Skin epidermis (tissue), 12 donors: ENCODE data around the gene ANKRD7.

Experiments
- H3K27ac ChIP-seq, 21 experiments: fragments of 200-600 bp; sonication (generic) in 11 of 21; one replicate each; pipeline ENCODE4 v1.5.0; 2020; ENCODE audit warnings: mild to moderate bottlenecking in 3 of 21, inconsistent platforms in 2 of 21, moderate library complexity in 2 of 21
- H3K4me3 ChIP-seq, 7 experiments: fragments of 200-600 bp; sonication (generic) in 2 of 7; one replicate each; pipeline ENCODE4 v1.5.0; 2020; ENCODE audit warnings: inconsistent platforms in 2 of 7, mild to moderate bottlenecking in 2 of 7, moderate library complexity in 1 of 7

The ANKRD7 gene, protein sequence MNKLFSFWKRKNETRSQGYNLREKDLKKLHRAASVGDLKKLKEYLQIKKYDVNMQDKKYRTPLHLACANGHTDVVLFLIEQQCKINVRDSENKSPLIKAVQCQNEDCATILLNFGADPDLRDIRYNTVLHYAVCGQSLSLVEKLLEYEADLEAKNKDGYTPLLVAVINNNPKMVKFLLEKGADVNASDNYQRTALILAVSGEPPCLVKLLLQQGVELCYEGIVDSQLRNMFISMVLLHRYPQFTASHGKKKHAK

DNA sequence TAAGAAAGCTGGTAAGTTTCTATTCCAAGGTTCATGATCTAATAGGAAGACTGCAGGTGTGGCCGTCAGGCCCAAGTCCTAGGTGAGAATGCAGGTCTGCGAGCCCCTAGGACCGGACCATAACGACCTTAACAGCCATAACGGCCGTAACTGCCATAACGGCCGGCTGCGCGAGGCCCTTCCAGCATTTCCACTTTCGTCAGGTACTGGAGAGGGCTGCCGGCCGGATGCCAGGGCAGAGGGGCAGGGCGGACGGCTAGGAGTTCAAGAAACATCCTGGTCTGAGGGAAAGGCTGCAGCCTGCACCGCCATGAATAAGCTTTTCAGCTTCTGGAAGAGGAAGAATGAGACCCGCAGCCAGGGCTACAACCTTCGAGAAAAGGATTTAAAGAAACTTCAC is at the start of gene ANKRD7:
Gene ANKRD7, plus strand, starts transcription at position 184 of the 400 bp plus-strand sequence. Its CDS starts 127 bp downstream, at position 311.
- no peak within 1 kb of the TSS for H3K4me3 ChIP-seq
- no peak within 1 kb of the TSS for H3K27ac ChIP-seq

DNA sequence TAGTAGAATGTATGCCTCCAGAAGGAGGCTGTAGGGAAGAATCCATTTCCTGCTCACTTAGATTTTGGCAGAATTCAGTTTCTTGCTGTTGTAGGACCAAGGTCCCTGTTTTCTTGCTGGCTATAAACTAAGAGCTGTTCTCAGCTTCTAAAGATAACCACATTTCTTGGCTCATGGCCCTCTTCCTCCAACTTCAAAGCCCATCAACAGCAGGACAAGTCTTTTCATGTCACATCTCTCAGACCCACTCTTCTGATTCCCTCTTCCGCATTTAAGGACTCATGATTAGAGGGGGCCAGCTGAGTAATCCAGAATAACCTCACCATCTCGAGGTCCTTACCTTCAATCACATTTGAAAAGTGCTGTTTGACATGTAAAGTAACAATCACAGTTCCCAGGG is 48.8 kb upstream of the ANKRD7 start:
- no peak overlapping the region for H3K4me3 ChIP-seq

DNA sequence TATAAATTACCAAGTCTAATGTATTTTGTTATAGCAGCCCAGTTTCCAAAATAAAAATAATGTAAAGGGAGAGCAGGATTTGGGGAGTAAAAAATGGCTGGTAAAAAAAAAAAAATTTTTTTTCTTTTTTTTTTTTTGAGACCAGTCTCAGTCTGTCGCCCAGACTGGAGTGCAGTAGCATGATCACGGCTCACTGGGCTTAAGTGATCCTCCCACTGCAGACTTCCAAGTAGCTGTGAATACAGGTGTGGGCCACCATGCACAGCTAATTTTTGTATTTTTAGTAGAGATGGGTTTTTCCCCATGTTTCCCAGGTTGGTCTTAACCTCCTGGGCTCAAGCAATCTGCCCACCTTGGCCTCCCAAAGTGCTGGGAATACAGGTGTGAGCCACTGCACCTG is 45.3 kb upstream of the ANKRD7 start:
- H3K4me3 ChIP-seq, result no peak overlapping the region
- no peak overlapping the region for H3K27ac ChIP-seq

More for the DNA sequence above, 48.8 kb upstream of the ANKRD7 start:
- H3K27ac ChIP-seq, result no peak overlapping the region

DNA sequence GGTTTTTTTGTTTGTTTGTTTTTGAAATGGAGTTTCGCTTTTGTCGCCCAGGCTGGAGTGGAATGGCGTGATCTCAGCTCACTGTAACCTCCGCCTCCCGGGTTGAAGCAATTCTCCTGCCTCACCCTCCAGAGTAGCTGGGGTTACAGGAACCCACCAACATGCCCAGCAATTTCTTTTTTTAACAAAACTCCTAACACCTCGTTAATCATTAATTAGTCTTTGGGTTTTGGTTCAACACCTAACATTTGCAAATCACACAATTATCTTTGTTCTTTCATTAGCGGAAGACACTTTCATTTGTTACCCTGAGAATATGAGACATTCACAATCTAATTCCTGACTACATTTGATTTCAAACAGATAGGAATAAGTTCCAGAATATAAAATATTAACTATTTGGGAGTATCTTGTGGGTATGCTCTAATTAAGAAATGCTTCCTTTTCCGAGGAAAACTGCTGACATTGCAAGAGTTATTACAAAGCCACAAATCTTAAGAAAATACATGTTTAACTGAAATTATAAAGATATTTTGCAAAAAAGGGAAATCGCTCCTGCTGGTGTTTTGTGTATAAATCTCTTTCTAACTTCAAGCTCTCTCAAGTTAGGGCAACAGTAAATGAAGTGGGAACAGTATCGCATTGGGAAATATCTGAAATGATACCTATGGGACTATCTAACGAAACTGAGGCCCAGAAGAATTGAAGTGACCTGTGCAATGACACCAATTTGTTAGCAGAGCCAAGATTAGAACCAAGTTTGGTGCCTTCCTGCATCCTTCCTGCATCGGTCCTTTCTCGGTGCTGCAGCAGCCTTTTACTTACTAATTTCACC is 41.7 kb upstream of the ANKRD7 start:
- peak overlapping the region in 19 of 21 experiments; percentile 74 to 97 (median 95) for H3K27ac ChIP-seq
- H3K4me3 ChIP-seq, result peak overlapping the region; percentile 76 to 92 (median 80)

DNA sequence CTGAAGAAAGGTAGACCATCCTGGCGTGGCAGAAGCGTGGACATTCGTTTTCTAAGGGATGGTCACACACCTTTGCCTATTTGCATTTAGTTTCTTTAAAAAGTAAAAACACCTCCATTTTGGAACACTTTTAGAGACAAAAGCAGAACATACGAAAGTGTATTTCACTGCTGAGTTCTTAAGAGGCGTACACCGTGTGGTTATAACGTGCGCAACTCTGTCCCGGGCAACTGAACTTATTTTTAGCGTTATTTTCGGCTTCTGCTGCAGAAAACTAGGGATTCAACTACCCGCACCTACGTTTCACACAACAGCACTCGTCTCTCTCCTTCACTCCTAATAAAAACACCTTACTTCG is 41.1 kb upstream of the ANKRD7 start:
- H3K27ac ChIP-seq, result peak overlapping the region in 20 of 21 experiments; percentile 74 to 97 (median 95)
- H3K4me3 ChIP-seq, result peak overlapping the region; percentile 76 to 92 (median 80)

DNA sequence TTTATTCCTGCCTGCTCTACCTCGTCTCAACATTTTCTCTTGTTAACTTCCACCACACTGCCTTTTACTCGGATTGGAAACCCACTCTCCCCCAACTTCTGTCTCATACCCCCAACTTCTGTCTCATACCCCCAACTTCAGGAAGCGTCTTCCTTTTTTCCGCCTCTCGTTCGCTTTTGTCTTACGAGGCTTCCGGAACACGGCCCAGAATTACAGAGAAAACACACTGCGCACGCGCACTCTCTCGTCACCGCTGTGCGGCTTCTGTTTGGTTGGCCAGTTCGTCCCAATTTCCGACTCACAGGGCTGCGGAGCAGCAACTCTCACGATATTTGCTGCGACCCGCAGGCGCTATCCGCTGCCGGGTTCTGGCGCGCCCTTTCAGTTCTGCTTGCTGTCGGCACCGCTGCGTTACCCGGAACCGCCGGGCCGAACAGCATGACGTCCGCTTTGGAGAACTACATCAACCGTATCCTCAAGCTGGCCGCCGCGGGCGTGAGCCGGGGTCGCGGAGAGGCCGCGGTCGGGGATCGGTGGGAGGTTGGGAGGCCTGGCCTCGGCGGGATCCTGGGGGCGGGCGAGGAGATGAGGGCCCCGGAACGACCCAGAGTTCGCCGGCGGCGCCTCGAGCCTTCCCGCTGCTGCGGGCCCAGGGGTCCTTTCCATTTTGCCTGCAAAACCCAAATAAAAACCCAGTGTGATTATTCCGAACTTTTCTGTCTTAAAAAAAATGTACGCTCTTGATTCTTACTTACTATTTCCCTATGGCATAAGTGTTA is 40.5 kb upstream of the ANKRD7 start, which contains the start of gene LSM8:
Gene LSM8, plus strand, starts transcription at position 379 of the 779 bp plus-strand sequence. Its CDS starts 60 bp downstream, at position 439.
- H3K4me3 ChIP-seq, result peak within 1 kb of the TSS; percentile 76 to 92 (median 80)
- peak within 1 kb of the TSS; percentile 74 to 97 (median 95) for H3K27ac ChIP-seq

DNA sequence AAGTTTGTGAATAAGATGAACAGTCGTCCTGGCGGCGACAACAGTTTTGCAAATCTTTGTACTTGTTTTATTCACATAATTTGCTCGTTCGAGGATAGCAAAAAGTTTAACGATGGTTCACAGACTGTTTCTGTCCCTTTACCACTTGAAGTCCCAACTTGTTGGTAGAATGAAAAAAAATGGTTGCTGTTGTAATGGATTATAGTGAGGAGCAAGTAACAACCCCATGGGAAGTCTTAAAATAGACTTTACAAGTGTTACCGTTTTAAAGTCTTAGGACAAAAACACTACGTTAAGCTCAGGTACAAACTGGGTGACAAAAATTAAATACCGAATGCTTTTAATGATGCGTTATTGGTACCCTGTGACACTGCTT is 40.0 kb upstream of the ANKRD7 start:
- peak overlapping the region; percentile 74 to 97 (median 95) for H3K27ac ChIP-seq
- peak overlapping the region; percentile 76 to 92 (median 80) for H3K4me3 ChIP-seq

DNA sequence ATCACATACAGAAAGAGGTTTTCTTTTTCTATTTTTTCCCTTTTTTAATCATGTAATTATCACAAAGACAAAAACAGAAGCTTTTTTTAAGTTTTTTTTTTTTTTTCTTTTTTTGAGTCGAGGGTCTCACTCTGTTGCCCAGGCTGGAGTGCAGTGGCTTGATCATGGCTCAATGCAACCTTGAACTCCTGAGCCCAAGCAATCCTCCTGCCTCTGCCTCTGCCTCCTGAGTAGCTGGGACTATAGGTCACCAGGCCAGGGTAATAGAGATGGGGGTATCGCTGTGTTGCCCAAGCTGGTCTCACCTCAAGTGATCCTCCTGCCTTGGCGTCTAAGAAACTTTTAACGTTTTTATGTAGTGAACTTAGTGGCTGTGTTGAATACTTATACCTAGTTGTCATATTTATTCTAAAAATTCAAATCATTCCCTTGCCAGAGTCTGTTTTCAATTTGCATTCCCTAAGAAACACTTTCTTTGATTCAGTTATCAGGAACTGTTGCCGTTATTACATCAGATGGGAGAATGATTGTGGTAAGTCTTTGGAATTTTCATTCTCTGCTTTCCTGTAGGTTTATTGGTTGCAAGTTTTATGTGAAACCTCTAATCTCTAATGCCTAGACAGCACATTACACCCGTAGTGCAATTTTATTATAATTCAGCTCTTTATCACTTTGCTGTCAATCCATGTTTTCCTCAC is 39.2 kb upstream of the ANKRD7 start:
- Histone ChIP-seq H3K4me3 (peak overlapping the region in 4 of 7 experiments; percentile 76 to 81 (median 80)), H3K27ac (peak overlapping the region in 4 of 21 experiments; percentile 95 to 97 (median 96))

DNA sequence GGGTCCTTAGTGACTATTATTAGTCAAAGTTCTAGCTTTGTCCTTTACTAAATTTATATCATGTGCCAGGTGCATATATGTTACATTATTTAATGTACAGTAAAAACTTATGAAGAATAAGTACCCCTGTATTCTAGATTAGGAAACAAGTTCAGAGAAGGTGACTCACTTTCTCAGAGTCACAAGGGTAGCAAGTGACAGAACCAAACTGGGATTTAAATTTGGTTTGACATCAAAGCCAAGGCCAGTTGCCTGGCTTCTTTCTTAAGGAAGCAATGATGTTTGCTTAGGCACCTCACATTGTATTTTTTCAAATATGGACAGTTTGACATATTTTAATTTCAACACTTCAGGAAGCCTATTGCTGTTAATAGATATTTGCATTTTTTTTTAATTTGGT is 38.0 kb upstream of the ANKRD7 start:
- Histone ChIP-seq H3K4me3 (no peak overlapping the region), H3K27ac (no peak overlapping the region)

DNA sequence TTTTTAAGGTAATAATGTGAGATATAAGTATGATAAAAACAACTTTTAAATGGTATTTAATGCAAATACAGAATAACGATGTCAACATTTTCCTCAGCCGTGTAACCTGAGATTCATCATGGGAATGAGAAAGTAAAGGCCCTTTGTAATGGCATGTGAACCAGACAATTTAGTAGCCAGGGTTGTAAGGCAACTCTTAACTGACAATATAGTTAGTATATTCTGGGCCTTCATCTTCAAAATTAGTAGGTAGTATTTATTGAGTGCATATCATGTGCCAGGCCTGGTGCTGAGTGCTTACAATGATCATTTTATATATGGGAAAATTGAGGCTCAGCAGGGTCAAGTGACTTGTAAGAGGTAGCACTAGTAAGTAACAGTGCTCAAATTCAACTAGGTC is 29.9 kb upstream of the ANKRD7 start:
- Histone ChIP-seq H3K4me3 (no peak overlapping the region), H3K27ac (no peak overlapping the region)

DNA sequence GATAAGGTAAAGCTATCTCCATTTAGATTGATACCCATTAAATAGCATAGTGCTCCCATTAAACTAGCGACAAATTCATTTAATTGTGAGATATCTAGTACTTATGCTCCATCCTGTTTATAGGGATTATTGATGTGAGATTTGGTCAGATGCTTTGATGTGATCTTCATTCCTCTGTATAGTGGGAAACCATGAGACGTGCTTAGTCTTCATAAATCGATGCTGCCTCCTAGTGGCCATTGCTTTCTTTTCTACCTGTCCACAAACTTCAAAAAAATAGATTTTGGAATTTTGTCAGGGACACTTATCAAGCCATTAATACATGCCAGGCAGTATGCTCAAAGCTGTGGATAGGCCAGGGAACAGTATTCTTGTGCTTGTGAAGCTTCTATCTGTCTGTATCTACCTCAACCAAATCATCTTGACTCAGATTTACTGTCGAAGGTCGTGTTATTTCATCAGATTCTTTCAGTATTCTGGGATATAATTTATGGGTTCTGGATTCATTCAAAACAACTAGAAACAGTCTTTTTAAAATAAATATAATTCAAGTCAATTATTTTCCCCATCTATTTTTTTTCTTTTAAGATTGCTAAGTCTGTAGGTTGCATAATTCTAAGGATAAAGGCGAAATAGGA is 28.5 kb upstream of the ANKRD7 start:
- no peak overlapping the region for H3K4me3 ChIP-seq
- no peak overlapping the region for H3K27ac ChIP-seq

DNA sequence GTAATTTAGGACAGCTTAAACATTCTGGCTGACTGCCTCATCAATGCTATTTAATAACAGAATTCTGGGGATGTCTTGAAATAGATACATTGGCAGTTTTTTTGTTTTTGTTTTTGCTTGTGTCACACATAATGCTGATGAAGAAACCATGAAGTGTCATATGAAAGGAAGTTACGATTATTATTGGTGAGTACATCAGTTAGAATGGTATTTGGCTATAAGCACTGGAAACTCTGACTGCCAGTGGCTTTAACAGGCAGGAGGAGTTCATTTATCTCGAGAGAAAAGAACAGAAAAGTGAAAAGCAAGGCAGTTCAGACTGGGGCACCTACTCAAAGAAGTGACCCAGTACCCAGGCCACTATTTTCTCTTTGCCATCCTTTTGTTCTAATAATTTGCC is 22.4 kb upstream of the ANKRD7 start:
- H3K27ac ChIP-seq, result no peak overlapping the region
- H3K4me3 ChIP-seq, result no peak overlapping the region

DNA sequence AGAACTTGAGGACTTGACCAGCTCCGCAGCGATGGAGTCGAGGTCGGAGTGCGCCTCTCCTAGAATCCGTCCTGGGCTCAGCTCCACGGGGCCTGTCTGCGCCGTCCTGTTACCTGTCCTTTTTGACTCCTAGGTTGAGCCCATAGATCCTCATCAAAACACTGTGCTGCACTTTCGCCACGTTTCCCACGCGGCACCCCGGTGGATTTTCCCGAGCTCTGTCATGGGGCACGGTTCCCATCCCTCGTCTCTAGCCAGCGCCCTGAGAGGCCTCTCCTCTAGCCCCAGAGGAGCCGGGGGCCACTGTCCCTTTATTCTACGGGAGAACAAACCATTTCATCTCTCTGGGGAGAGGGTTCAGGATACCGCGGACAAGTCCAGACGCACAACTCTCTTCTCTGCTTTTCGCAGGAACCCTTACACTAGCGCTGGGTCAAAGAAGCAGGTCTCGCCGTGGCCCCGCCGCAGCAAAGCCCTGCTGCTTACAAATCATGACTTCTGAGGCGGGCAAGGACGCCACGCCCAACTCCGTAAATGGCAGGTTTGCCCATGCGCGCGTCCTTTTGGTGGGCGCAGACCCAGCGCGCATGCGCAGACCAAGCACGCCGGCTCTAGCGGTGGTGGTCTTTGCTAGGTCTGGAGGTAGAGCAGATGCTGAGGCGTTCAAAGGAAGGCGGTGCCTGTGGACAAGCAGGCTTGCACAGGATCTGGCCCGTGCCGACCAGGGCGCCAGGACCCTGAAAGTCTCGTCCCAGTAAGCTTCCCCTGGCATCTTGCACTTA is 10.3 kb upstream of the ANKRD7 start:
- Histone ChIP-seq H3K4me3 (peak overlapping the region; percentile 38 to 49 (median 44)), H3K27ac (peak overlapping the region in 9 of 21 experiments; percentile 1 to 69 (median 37))

DNA sequence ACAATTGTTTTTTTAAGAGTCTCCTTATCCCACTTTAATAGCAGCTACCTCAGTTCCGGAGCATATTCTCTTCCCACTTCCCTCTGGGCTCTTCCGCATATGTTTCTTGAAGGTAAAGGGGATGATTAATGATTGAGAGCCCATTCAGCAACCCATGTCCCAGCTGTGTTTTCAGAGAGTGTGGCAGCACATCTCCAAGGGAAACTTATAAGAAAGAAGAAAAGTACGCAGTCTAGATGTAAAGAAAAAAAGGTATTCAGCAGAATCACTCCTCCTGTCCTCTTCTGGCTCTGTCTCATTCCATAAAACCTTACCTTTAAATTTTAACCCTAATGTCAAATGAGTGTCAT is 9.7 kb upstream of the ANKRD7 start:
- Histone ChIP-seq H3K4me3 (peak overlapping the region; percentile 38 to 49 (median 44)), H3K27ac (peak overlapping the region in 6 of 21 experiments; percentile 1 to 69 (median 26))

DNA sequence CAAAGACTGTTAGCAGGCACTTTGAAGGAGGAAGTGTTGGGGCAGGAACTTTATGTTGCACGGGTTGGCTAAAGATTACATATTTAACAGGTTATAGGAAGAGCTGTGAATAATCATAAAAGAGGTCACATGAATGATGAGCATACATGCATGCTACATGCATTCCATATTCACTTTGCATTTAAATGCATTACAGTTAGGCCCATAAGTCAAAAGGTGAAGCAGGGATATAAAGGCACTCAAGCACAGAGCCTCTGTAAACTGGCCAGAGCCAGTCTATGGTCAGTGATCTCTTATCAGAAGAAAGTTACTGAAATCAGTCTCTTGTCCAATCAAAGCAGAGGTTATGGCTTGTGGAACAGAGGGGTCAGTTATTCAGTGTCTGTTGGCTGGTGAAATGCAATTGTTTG is 7.3 kb upstream of the ANKRD7 start:
- H3K4me3 ChIP-seq, result no peak overlapping the region

DNA sequence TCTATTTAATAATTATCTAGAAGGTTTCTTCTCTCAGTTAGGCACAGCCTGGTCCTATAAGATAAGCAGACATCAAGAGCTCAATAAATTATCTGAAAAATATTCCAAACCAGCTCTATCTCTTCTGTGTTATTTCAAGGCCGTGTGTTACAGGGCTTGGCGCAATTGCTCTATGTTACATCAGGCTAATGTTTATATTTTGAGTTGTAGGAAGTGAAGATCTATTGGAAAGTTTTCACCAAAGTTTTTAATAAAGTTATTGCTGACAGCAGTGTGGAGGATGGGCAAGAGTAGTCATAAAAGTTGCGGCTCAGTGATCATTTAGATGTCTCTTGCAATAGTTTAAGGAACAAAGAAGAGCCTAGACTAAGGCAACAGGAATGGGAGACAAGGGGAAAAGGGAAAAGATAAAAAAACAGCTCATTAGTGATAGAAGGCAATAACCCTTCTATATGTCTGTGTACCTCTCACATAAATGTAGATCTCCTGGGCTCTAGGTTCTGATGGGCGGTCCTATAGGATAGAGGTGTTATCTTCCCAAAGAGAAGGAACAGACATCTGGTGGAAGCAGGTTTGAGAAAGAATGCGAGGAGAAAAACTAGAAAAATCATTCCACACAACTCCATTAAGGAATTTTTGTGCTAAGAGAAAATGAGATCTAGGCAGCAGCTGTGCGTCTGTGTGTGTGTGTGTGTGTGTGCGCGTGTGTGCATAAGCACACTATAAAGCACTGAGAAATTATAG is 5.9 kb upstream of the ANKRD7 start:
- Histone ChIP-seq H3K4me3 (no peak overlapping the region), H3K27ac (no peak overlapping the region)

More for the DNA sequence above, 7.3 kb upstream of the ANKRD7 start:
- H3K27ac ChIP-seq, result no peak overlapping the region

DNA sequence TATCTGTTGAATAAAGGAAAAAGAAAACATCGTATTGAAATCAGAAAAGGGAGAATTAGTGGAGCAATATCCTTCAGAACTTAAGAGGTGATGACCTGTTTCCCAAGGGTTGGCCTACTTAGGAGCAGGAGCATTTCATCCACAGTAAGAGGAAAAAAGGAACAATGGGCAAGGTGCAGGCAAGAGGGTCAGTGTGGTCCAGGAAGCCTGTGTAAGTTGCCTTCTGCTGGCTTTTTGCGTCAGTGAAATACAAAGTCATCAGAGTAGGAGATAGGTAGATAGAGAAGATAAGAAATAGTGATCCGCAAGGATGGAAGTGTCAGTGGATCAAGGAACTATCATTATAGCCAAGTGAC is 5.4 kb upstream of the ANKRD7 start:
- Histone ChIP-seq H3K4me3 (no peak overlapping the region), H3K27ac (no peak overlapping the region)

DNA sequence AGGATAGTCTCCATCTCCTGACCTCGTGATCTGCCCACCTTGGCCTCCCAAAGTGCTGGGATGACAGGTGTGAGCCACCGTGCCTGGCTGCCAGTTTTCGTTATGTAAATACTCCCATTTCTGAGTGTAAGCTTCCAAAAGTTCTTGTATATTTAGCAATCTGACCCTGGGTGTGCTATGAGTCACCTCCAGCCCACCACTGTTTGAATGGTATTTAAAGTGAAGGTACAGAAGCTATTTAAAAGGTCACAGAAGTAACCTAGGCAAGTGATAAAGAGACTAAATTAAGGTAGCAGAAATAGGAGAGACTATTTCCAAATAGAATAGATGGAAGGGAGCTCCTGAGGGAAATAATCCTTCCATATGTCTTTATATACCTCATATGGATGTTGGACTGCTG is 3.9 kb upstream of the ANKRD7 start:
- Histone ChIP-seq H3K4me3 (no peak overlapping the region), H3K27ac (no peak overlapping the region)
